ENCODE measurements around the gene PCSK5. TPM values are rescaled to one million over a fixed set of nuclear protein-coding genes. Genes with fewer than 3 reads are reported as not detected.

The PCSK5 gene
- total and polyA plus RNA-seq, 2 of the 8 experiments (the other 6 are each of a cell fraction or from before 2014, with no cell fraction given), result 5.5 to 10.7 TPM

DNA sequence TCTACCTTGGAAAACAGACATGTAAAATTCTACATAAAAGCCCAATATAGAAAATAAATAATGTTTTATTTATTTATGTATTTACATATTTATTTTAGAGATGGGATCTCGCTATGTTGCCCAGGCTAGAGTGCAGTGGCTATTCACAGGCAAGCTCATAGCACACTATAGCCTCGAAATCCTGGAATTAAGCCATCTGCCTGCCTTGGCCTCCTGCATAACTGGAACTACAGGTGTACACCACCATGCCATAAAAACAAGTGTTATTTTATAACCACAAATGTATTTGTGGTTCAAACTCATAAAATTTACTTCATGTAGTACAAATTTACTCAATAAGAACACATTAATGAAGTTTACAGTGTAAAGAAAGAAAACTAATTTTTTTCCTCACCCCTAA lies 510.7 kb downstream of the PCSK5 start:
- Histone ChIP-seq H4K20me1 (replicated peaks in 1 of 2; ENCODE audit: control insufficient read depth in 1 of 2, insufficient read depth in 2 of 2, low read length in 2 of 2) (no peaks in the 10 kb centered on the region), H3K79me2 (ENCODE audit: control insufficient read depth in 1 of 2, insufficient read depth in 2 of 2, low read length in 2 of 2) (no peaks in the 10 kb centered on the region), H3K18ac (ENCODE audit: extremely low read depth, low read length) (no peak overlapping the region), H4K8ac (ENCODE audit: extremely low read depth, insufficient read depth, low read length) (no peak overlapping the region), H4K91ac (replicated peaks; ENCODE audit: insufficient read length, low read length) (no peak overlapping the region), H3K36me3 (ENCODE audit: control insufficient read depth in 2 of 4, insufficient read depth in 4 of 4, low read length in 3 of 4) (no peaks in the 10 kb centered on the region; a peak in 2 of 8 replicates), H3K56ac (replicated peaks; ENCODE audit: insufficient read length, low read depth, low read length) (no peak overlapping the region), H2BK5ac (ENCODE audit: low read depth, low read length) (no peak overlapping the region), H3K9me3 (ENCODE audit: insufficient read depth in 2 of 2, low read depth in 1 of 2, low read length in 1 of 2) (no peaks in the 10 kb centered on the region), H3K79me1 (ENCODE audit: low read depth, low read length) (no peaks in the 10 kb centered on the region), H3K4me2 (ENCODE audit: insufficient read depth in 1 of 2, low read depth in 2 of 2, low read length in 2 of 2) (no peak overlapping the region), H2BK20ac (ENCODE audit: low read length) (no peak overlapping the region), H3K9ac (replicated peaks in 1 of 4; ENCODE audit: extremely low read depth in 1 of 4, low read depth in 3 of 4, low read length in 3 of 4) (no peak overlapping the region), H2BK15ac (ENCODE audit: low read length) (no peak overlapping the region), H2AK5ac (ENCODE audit: low read depth, low read length) (no peak overlapping the region), H3K4me1 (replicated peaks in 1 of 4; ENCODE audit: control insufficient read depth in 3 of 4, insufficient read depth in 4 of 4, low read length in 3 of 4) (peaks cover 0 to 3% (median 0%) of the 10 kb centered on the region in 4 experiments; a peak in 2 of 7 replicates), H3K23me2 (ENCODE audit: low read depth, low read length) (no peaks in the 10 kb centered on the region), H3K4ac (replicated peaks; ENCODE audit: insufficient read length, low read depth, low read length) (no peak overlapping the region), H3K27me3 (replicated peaks in 1 of 4; ENCODE audit: control insufficient read depth in 3 of 4, extremely low read depth in 1 of 4, insufficient read depth in 3 of 4, low read length in 3 of 4) (no peaks in the 10 kb centered on the region), H2BK120ac (replicated peaks; ENCODE audit: low read depth, low read length) (no peak overlapping the region), H3K27ac (ENCODE audit: low read depth, low read length) (no peak overlapping the region), H4K5ac (ENCODE audit: insufficient read length, low read depth, low read length) (no peak overlapping the region), H3K4me3 (ENCODE audit: extremely low read depth in 1 of 4, insufficient read depth in 2 of 4, low read depth in 3 of 4, low read length in 4 of 4) (no peak overlapping the region), H2AFZ (ENCODE audit: low read length) (no peak overlapping the region), H2BK12ac (ENCODE audit: low read depth, low read length) (no peak overlapping the region), H3K14ac (ENCODE audit: insufficient read length) (no peak overlapping the region), H3K23ac (ENCODE audit: insufficient read length) (no peak overlapping the region)
- TF ChIP-seq TBP (IDR thresholded peaks at IDR 0.05; ENCODE audit: low read depth, low read length) (no peak), POLR2A (IDR thresholded peaks at IDR 0.05; ENCODE audit: control extremely low read depth in 1 of 2, low read depth in 2 of 2, low read length in 2 of 2) (no peak), ZNF274 (IDR thresholded peaks at IDR 0.05; ENCODE audit: borderline replicate concordance, extremely low read depth, low read length) (no peak), SP2 (IDR thresholded peaks at IDR 0.05; ENCODE audit: low read length) (no peak), KDM4A (IDR thresholded peaks at IDR 0.05; ENCODE audit: low read depth, low read length, severe bottlenecking) (no peak)
- ChIA-PET POLR2A (ENCODE audit: partially characterized antibody) (interaction anchor here (0.8 to 1.2 kb wide), 2 partner anchors 8 to 14 kb away, joined by 3 to 4 read pairs; no protein-coding TSS in a partner anchor), CTCF (ENCODE audit: partially characterized antibody) (interaction anchor here (0.6 to 2.0 kb wide), 7 partner anchors 8 to 304 kb away, joined by 3 to 7 read pairs (median 3); no protein-coding TSS in a partner anchor)
- FAIRE-seq, result no peak
- DNase-seq (ENCODE audit: low read depth in 1 of 2, low spot score in 2 of 2), result no peak
- WGBS, 2 experiments (ENCODE audit: extremely low coverage in 1 of 2, insufficient coverage in 1 of 2, insufficient read length in 1 of 2, insufficient replicate concordance in 2 of 2, low coverage in 1 of 2, low lambda C conversion rate in 2 of 2, missing lambda C conversion rate in 1 of 2), result 85% methylated on average over 2 of the region's 2 CpGs; no CpG with 5 or more reads in 1 of the 2 experiments
